Measurements from ENCODE around the gene MRPL33. TPM values are rescaled to one million over a fixed set of nuclear protein-coding genes. Genes with fewer than 3 reads are reported as not detected.
A peak's percentile ranks its signal among the peaks of the same experiment; 100 is the strongest.

The MRPL33 gene
- total and polyA plus RNA-seq, 2 of the 13 experiments (the other 11 are each of a cell fraction or from before 2014, with no cell fraction given), result 69.7 to 218 TPM

DNA sequence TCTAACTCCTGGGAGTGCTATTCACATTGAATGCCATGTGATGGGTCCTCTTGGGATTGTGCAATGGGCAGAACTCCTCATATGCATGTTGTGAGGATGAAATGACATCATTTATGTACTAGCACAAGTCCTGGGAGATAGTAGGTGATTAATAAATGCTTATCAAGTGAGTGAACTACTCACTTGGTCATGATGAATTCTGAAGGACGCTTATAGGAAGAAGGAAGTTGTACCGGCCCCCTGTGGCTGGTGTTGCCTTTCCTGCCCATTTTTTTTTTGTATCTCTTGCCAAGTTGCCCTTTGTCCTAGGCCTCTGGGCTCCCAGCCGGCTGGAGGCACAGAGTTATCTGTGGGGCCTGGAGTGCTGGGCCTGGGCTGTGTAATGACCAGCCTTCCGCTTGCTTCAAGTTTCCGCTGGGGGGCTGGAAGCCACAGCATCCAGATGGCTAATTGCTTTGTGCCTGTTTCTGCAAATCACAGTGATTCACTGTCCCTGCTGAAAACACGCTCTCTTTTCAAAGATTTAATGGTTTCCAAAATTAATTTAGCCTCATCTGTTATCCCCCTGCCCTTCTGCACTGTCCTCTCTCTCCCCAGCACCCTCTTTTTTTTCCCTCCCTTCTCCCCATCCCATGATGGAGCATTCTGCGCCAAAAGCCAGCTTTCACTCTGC lies 33.7 kb upstream of the MRPL33 start (continued):
- TF ChIP-seq, protein P1, sequence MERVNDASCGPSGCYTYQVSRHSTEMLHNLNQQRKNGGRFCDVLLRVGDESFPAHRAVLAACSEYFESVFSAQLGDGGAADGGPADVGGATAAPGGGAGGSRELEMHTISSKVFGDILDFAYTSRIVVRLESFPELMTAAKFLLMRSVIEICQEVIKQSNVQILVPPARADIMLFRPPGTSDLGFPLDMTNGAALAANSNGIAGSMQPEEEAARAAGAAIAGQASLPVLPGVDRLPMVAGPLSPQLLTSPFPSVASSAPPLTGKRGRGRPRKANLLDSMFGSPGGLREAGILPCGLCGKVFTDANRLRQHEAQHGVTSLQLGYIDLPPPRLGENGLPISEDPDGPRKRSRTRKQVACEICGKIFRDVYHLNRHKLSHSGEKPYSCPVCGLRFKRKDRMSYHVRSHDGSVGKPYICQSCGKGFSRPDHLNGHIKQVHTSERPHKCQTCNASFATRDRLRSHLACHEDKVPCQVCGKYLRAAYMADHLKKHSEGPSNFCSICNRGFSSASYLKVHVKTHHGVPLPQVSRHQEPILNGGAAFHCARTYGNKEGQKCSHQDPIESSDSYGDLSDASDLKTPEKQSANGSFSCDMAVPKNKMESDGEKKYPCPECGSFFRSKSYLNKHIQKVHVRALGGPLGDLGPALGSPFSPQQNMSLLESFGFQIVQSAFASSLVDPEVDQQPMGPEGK (CRISPR knock-in tag; IDR thresholded peaks at IDR 0.05), result peak; percentile 87
- TF ChIP-seq, protein P2, sequence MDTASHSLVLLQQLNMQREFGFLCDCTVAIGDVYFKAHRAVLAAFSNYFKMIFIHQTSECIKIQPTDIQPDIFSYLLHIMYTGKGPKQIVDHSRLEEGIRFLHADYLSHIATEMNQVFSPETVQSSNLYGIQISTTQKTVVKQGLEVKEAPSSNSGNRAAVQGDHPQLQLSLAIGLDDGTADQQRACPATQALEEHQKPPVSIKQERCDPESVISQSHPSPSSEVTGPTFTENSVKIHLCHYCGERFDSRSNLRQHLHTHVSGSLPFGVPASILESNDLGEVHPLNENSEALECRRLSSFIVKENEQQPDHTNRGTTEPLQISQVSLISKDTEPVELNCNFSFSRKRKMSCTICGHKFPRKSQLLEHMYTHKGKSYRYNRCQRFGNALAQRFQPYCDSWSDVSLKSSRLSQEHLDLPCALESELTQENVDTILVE (CRISPR knock-in tag; IDR thresholded peaks at IDR 0.05), result 0 out of 2 replicates have a peak, but pooled peaks have one; percentile 37
- TF ChIP-seq, protein P3, sequence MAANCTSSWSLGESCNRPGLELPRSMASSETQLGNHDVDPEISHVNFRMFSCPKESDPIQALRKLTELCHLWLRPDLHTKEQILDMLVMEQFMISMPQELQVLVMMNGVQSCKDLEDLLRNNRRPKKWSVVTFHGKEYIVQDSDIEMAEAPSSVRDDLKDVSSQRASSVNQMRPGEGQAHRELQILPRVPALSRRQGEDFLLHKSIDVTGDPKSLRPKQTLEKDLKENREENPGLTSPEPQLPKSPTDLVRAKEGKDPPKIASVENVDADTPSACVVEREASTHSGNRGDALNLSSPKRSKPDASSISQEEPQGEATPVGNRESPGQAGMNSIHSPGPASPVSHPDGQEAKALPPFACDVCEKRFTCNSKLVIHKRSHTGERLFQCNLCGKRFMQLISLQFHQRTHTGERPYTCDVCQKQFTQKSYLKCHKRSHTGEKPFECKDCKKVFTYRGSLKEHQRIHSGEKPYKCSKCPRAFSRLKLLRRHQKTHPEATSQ (CRISPR knock-in tag; IDR thresholded peaks at IDR 0.05; ENCODE audit: borderline replicate concordance), result no peak
- TF ChIP-seq JUND (CRISPR knock-in tag; IDR thresholded peaks at IDR 0.05) (no peak; the same call in 1 of the 2 replicates), JUNB (CRISPR knock-in tag; IDR thresholded peaks at IDR 0.05; ENCODE audit: borderline replicate concordance) (0 out of 2 replicates have a peak, but pooled peaks have one; percentile 41), ZNF660 (CRISPR knock-in tag; IDR thresholded peaks at IDR 0.05; ENCODE audit: borderline replicate concordance, low read depth) (no peak), ISX (CRISPR knock-in tag; conservative IDR thresholded peaks at IDR 0.05) (no peak), MIXL1 (CRISPR knock-in tag; IDR thresholded peaks at IDR 0.05) (peak; percentile 74; the same call in 1 of the 2 replicates), ZNF225 (CRISPR knock-in tag; IDR thresholded peaks at IDR 0.05) (no peak), TARDBP (CRISPR knock-in tag; IDR thresholded peaks at IDR 0.05) (no peak), MEIS2 (CRISPR knock-in tag; IDR thresholded peaks at IDR 0.05) (no peak; the same call in 1 of the 2 replicates), ZNF615 (CRISPR knock-in tag; IDR thresholded peaks at IDR 0.05; ENCODE audit: borderline replicate concordance) (no peak), FOSL2 (CRISPR knock-in tag; IDR thresholded peaks at IDR 0.05) (peak; percentile 43), PHF5A (CRISPR knock-in tag; IDR thresholded peaks at IDR 0.05; ENCODE audit: low read depth, unreplicated experiment) (no peak)
- TF ChIP-seq, protein P4, sequence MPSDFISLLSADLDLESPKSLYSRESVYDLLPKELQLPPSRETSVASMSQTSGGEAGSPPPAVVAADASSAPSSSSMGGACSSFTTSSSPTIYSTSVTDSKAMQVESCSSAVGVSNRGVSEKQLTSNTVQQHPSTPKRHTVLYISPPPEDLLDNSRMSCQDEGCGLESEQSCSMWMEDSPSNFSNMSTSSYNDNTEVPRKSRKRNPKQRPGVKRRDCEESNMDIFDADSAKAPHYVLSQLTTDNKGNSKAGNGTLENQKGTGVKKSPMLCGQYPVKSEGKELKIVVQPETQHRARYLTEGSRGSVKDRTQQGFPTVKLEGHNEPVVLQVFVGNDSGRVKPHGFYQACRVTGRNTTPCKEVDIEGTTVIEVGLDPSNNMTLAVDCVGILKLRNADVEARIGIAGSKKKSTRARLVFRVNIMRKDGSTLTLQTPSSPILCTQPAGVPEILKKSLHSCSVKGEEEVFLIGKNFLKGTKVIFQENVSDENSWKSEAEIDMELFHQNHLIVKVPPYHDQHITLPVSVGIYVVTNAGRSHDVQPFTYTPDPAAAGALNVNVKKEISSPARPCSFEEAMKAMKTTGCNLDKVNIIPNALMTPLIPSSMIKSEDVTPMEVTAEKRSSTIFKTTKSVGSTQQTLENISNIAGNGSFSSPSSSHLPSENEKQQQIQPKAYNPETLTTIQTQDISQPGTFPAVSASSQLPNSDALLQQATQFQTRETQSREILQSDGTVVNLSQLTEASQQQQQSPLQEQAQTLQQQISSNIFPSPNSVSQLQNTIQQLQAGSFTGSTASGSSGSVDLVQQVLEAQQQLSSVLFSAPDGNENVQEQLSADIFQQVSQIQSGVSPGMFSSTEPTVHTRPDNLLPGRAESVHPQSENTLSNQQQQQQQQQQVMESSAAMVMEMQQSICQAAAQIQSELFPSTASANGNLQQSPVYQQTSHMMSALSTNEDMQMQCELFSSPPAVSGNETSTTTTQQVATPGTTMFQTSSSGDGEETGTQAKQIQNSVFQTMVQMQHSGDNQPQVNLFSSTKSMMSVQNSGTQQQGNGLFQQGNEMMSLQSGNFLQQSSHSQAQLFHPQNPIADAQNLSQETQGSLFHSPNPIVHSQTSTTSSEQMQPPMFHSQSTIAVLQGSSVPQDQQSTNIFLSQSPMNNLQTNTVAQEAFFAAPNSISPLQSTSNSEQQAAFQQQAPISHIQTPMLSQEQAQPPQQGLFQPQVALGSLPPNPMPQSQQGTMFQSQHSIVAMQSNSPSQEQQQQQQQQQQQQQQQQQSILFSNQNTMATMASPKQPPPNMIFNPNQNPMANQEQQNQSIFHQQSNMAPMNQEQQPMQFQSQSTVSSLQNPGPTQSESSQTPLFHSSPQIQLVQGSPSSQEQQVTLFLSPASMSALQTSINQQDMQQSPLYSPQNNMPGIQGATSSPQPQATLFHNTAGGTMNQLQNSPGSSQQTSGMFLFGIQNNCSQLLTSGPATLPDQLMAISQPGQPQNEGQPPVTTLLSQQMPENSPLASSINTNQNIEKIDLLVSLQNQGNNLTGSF (CRISPR knock-in tag; IDR thresholded peaks at IDR 0.05), result no peak
- TF ChIP-seq, protein P5, sequence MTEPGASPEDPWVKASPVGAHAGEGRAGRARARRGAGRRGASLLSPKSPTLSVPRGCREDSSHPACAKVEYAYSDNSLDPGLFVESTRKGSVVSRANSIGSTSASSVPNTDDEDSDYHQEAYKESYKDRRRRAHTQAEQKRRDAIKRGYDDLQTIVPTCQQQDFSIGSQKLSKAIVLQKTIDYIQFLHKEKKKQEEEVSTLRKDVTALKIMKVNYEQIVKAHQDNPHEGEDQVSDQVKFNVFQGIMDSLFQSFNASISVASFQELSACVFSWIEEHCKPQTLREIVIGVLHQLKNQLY (CRISPR knock-in tag; IDR thresholded peaks at IDR 0.05), result peak; percentile 37; the same call in 1 of the 2 replicates
- TF ChIP-seq, protein P6, sequence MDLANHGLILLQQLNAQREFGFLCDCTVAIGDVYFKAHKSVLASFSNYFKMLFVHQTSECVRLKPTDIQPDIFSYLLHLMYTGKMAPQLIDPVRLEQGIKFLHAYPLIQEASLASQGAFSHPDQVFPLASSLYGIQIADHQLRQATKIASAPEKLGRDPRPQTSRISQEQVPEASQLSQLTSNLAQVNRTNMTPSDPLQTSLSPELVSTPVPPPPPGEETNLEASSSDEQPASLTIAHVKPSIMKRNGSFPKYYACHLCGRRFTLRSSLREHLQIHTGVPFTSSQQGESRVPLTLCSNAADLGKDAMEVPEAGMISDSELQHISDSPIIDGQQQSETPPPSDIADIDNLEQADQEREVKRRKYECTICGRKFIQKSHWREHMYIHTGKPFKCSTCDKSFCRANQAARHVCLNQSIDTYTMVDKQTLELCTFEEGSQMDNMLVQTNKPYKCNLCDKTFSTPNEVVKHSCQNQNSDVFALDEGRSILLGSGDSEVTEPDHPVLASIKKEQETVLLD (CRISPR knock-in tag; IDR thresholded peaks at IDR 0.05; ENCODE audit: low read depth), result no peak
